GM12892 (cell line): ENCODE results near the gene BARHL1.

ENCODE experiments used
- POLR2A ChIP-seq: IDR thresholded peaks from 2 replicates; pipeline ENCODE4 v1.6.1; 2011; ENCODE audit warnings: low read depth, low read length, control low read depth
- POLR2AphosphoS5 ChIP-seq: IDR thresholded peaks from 2 replicates; pipeline ENCODE4 v1.6.1; 2011; ENCODE audit warnings: low read depth, low read length, control low read depth
- TAF1 ChIP-seq: IDR thresholded peaks from 2 replicates; pipeline ENCODE4 v1.6.1; 2011; ENCODE audit warnings: low read depth, mild to moderate bottlenecking, control low read depth, low read length, borderline replicate concordance

- no peak for TF ChIP-seq POLR2A
- TF ChIP-seq TAF1, result no peak
- TF ChIP-seq POLR2AphosphoS5, result no peak
These were observed 12.0 kb downstream of the BARHL1 start for GRCh38 chr9:132594412-132594811.
